GM23248 (cell line): ENCODE measurements around the gene CFAP73.

Experiments
- EZH2 ChIP-seq: fragments of 200-600 bp; sonication (generic); IDR thresholded peaks from 2 replicates; pipeline ENCODE4 v1.6.1; 2018; ENCODE audit warnings: antibody characterized with exemption, mild to moderate bottlenecking; ENCODE audit not compliant: insufficient read depth, poor library complexity, severe bottlenecking
- EZH2phosphoT487 ChIP-seq: fragments of 200-600 bp; sonication (generic); IDR thresholded peaks from 2 replicates; pipeline ENCODE4 v1.6.1; 2018; ENCODE audit warnings: antibody characterized with exemption, moderate library complexity, mild to moderate bottlenecking, low read depth; ENCODE audit not compliant: insufficient read depth

- TF ChIP-seq EZH2 (no peak), EZH2phosphoT487 (no peak)
These were observed 15.5 kb upstream of the CFAP73 start for GRCh38 chr12:113134071-113134470.
